HG03159 (cell line): Measurements from ENCODE around the gene SLC1A7.

Source experiments
- ATAC-seq: cut with Tn5 transposase; IDR thresholded peaks from one replicate; pipeline ENCODE4 v1.9.1; 2021; ENCODE audit warnings: mild to moderate bottlenecking, moderate library complexity; ENCODE audit not compliant: unreplicated experiment

The SLC1A7 gene

DNA sequence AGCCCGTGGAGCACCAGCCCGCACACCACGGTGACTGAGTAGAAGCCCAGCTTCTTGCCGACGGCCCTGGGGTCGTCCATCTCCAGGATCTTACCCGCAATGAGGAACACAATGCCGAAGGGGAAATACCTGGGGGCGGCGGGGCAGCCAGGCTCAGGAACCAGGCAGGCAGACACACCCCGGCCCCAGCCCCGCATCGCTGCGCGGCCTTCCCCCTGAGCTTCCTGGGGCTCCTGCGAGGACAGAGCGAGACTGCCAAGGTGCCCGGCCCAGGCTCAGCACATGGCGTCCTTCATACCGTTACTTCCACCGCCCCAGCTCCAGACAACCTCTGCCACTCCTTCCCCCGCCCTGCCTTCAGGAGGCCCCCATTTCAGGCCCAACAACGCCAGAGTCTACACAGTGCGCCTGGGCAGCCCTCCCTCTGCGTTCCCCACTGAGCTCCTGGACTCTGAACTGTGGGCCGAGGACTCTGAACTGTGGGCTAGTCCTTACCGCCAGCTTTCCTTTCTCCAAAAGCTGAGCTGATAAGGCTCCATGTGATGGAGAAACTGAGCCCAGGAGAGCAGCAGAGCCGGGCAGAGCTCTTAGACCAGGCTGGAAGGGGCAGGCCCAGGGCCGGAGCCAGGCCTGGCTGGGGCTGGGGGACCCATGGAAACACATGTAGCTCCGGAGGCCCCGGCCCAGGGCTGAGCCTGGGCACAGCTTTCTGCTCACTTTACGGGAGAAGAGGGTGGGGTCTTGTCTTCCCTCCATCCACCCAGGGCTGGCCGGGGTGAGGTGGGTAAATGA lies 49.6 kb downstream of the SLC1A7 start:
- no peak for ATAC-seq

DNA sequence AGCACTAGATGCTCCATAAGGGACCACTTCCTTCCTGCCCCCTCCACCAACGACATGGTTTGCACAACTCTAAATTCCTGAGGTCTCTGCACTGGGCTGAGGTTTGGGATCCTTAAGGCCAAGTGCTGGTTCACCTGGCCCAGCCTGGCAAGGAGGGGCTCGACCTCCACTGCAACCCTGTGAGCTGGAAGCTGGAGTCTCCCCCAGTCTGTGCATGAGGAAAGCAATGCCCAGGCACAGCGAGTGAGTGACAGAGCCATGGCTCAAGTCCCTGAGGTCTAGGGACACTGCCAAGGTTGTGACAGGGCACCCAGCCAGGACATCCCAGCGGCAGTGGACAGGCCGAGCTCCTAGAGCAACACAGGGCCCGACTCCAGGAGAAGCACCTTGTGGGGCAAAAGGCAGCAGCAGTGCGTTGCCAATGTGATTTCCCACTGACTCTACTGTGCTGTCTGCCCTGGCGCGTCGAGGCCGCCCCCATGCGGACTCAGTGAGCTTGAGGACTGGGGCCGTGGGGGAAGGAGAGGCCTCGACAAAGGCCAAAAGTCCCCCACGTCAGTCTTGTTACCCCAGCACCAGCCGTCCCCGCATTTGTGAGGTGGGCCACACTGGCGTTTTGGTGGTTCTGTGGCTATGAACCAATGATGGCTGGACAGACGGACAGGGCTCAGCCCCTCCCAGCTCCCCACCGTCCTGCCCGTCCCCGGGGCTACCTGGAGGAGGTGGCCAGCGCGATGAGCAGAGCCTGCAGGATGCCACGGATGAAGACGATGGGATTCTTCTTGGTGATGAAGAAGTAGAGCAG lies 50.4 kb downstream of the SLC1A7 start:
- no peak for ATAC-seq

DNA sequence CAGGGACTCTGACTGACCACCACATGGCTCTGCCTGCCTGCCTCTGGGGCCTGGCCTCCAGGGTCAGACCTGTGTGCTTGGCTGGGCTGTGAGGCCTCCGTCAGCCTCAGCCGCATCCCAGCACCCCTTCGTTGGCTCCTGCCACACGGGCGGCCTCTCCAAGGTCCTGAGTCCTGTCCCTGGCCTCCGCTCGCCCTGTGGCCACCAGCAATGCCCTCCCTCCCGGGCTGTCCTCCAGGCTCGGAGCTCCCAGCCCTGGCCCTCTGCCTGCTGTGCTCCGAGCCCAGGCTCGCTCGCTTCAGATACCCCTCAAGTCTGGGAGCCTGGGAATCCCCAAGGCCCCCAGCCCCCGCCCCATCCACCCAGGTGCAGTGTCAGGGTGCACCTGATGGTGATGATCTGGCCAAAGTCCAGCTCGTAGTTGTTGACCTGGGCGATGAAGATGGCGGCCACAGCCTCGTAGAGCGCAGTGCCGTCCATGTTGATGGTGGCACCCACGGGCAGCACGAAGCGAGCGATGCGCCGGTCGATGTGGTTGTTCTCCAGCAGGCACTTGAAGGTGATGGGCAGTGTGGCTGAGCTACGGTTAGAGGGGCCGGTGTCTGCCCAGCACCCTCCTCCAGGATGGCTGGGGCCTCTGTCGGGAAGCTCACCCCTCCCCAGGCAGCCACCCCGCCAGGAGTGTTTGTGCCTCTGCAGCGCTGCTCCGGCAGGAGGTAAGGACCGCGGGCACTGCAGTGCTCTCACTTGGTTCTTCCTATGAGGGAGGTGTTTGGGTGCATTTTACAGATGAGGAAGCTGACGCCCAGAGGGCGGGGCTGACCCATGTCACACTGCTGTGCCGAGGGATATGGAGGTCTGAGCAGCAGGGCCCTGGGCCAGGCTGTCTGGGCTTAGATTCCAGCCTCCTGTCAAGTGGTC lies 52.0 kb downstream of the SLC1A7 start:
- no peak for ATAC-seq

GRCh38 chr1:53089478-53090226 lies 52.8 kb downstream of the SLC1A7 start:
- no peak for ATAC-seq

- ATAC-seq = no peak
Observed at GRCh38 chr1:53088616-53089300, 53.7 kb downstream of the SLC1A7 start.

- ATAC-seq = no peak
Observed at GRCh38 chr1:53087332-53088285, 54.8 kb downstream of the SLC1A7 start.

GRCh38 chr1:53086491-53087070 lies 55.9 kb downstream of the SLC1A7 start:
- no peak for ATAC-seq

GRCh38 chr1:53085405-53085804 lies 57.0 kb downstream of the SLC1A7 start:
- no peak for ATAC-seq

DNA sequence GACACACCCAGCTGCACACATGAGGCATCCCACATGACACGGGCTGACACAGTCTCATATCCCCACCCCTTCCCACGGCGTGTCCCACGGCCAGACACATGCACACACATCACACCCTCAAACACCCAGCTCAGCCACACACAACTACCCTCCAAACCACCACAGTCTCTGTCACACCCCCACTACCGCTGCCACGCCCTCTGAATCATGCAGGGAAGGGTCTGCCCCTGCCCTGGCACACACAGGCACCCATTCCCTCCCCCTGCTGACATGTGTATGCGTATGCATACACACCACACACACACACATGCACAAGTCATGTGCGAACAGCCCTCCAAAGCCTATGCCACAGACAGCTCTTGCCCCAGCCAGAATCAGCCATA lies 57.9 kb downstream of the SLC1A7 start:
- ATAC-seq = no peak

DNA sequence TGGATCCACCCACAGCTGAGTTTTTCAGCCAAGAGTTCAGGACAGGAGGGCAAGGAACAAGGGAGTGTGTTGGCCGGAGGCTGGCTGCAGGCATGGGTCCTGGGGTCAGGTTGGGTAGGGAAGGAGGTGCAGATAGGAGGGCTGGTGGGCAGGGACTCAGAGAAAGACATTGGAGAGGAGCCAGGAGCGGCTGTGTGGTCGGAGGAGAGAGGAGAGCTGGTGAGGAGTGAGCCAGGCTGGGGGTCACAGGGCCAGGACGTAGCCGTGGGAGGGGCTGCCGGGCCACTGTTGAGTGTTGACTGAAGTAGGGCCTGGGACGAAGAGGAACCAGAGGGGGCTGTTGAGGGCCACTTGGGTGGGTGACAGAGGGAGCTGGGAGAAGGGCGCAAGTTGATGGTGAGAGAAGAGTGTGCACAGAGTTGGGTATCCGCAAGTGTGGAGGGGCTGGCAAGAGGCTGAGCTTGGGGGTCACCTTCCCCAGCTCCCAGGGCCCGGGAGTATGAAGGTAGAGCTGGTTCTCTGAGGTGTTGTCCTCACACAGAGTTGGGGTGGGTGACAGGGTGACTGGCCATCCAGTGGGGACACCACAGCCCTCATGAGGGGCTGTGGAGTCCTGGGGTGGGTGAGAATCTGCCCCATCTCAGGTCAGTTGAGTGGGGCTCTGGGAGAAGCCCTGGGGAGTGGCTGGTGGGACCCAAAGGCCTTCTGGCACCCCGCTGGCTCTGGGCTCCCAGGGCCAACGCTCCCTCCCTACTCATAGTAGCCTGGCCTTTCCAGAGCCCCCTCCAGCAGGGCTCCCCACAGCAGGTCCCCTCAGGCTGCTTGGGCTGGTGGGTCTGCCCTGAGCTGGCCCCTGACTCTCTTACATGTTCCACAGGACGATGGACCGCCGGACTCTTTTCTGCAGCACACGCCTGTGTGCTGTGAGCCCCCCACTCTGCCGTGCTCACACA lies 58.5 kb downstream of the SLC1A7 start:
- no peak for ATAC-seq

- no peak for ATAC-seq
Observed at GRCh38 chr1:53082826-53083455, 59.5 kb downstream of the SLC1A7 start.

- ATAC-seq = no peak
Observed at GRCh38 chr1:53081384-53082066, 60.9 kb downstream of the SLC1A7 start.

DNA sequence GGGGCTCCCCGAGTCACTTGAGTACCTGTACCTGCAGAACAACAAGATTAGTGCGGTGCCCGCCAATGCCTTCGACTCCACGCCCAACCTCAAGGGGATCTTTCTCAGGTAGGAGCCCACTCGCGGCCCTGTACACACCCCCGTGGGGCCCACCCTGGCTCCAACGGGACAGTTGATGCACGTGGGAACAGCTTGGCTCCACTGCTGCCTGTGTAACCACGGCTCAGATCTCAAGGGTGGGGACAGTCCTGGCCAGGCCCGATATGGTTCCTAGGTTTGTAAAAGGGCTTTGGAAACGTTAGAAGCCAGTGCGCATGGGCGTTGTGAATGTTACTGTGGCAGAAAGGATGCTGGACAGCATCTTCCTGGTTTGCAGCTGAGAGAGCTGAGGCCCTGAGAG lies 61.7 kb downstream of the SLC1A7 start:
- ATAC-seq = no peak

- ATAC-seq = no peak
Observed at GRCh38 chr1:53080041-53080440, 62.4 kb downstream of the SLC1A7 start.

GRCh38 chr1:53079251-53079650 lies 63.2 kb downstream of the SLC1A7 start:
- ATAC-seq = no peak
